GM12878 (cell line): ENCODE data around the gene A4GNT. TPM values are rescaled to one million over a fixed set of nuclear protein-coding genes. Genes with fewer than 3 reads are reported as not detected.
A peak's percentile ranks its signal among the peaks of the same experiment; 100 is the strongest.

Source experiments
- ATAC-seq: fragments of 200-7000 bp; cut with Tn5 transposase; 3 replicates; pipeline ENCODE4 v1.9.1; 2020; ENCODE audit warnings: mild to moderate bottlenecking, moderate library complexity
- BruUV-seq: library from RNA; stranded (reverse); fragments of 400-500 nt; replicated peaks from 2 replicates; lab custom pipeline; 2021; lab: Mats Ljungman, UMichigan
- CTCF ChIA-PET: fragments of 300-600 bp; sonication (Branson Sonifier 250); formaldehyde crosslinking; extraction: SDS; loops from one replicate; lab custom pipeline; 2021; ENCODE audit warnings: inconsistent platforms; lab: Yijun Ruan, JAX
- POLR2A ChIA-PET: fragments of 350-600 bp; formaldehyde crosslinking; extraction: SDS; loops from one replicate; lab custom pipeline; 2021; ENCODE audit warnings: inconsistent platforms; lab: Charles Lee
- RAD21 ChIA-PET: fragments of 300-600 bp; sonication (Branson Sonifier 250); formaldehyde crosslinking; loops from one replicate; lab custom pipeline; 2023; ENCODE audit warnings: antibody characterized with exemption; ENCODE audit not compliant: unreplicated experiment; lab: Charles Lee
- SMC1A ChIA-PET: fragments of 300-600 bp; sonication (Branson Sonifier 250); formaldehyde crosslinking; loops from one replicate; lab custom pipeline; 2023; ENCODE audit not compliant: unreplicated experiment, uncharacterized antibody; lab: Charles Lee
- DNase-seq: peaks from one replicate; pipeline ENCODE4 v3.0.0-alpha.2; 2011; ENCODE audit warnings: low read depth, low spot score
- FAIRE-seq: peaks from 3 replicates; lab custom pipeline; 2011; peaks lifted over from hg19 to GRCh38; lab: Jason Lieb, UNC
- H2AFZ ChIP-seq: 2 replicates; pipeline ENCODE4 v1.6.0; 2011; ENCODE audit warnings: low read depth, low read length, control low read depth; ENCODE audit not compliant: control insufficient read depth
- H3K27ac ChIP-seq: 2 replicates; pipeline ENCODE4 v1.5.1; 2011; ENCODE audit warnings: control low read depth; ENCODE audit not compliant: control insufficient read depth, insufficient read depth
- H3K27me3 ChIP-seq, 2 experiments: replicated peaks in 1 of 2; 2 replicates each; pipeline versions ENCODE4 v1.6.0 to v1.6.1; 2011; ENCODE audit warnings: low read length in 1 of 2; ENCODE audit not compliant: control insufficient read depth in 2 of 2, insufficient read depth in 2 of 2
- H3K36me3 ChIP-seq, 2 experiments: 2 replicates each; pipeline ENCODE4 v1.5.1; 2011; ENCODE audit warnings: low read length in 1 of 2; ENCODE audit not compliant: control insufficient read depth in 2 of 2, insufficient read depth in 2 of 2
- H3K4me1 ChIP-seq: 2 replicates; pipeline ENCODE4 v1.6.1; 2011; ENCODE audit warnings: mild to moderate bottlenecking, low read length, moderate library complexity, mixed read lengths; ENCODE audit not compliant: control insufficient read depth, insufficient read depth
- H3K4me2 ChIP-seq: 2 replicates; pipeline ENCODE4 v1.6.0; 2011; ENCODE audit warnings: control low read depth; ENCODE audit not compliant: control insufficient read depth, insufficient read depth
- H3K4me3 ChIP-seq: fragments of 200-600 bp; sonication (generic); 2 replicates; pipeline ENCODE4 v1.5.1; 2016
- H3K79me2 ChIP-seq: 2 replicates; pipeline ENCODE4 v1.6.0; 2011; ENCODE audit warnings: low read length; ENCODE audit not compliant: control insufficient read depth, insufficient read depth
- H3K9ac ChIP-seq: 2 replicates; pipeline ENCODE4 v1.8.0; 2011; ENCODE audit warnings: low read length, control low read depth, mixed read lengths; ENCODE audit not compliant: control insufficient read depth, insufficient read depth
- H3K9me3 ChIP-seq: replicated peaks from 3 replicates; pipeline ENCODE4 v1.5.1; 2011; ENCODE audit warnings: mild to moderate bottlenecking, low read length; ENCODE audit not compliant: control insufficient read depth, insufficient read depth
- H4K20me1 ChIP-seq: 2 replicates; pipeline ENCODE4 v1.6.0; 2011; ENCODE audit not compliant: control insufficient read depth, insufficient read depth
- BACH1 ChIP-seq: fragments of 450-650 bp; IDR thresholded peaks from 2 replicates; pipeline ENCODE4 v1.6.1; 2017; ENCODE audit warnings: mild to moderate bottlenecking, borderline replicate concordance
- BCL11A ChIP-seq: IDR thresholded peaks from 2 replicates; pipeline ENCODE4 v1.6.1; 2011; ENCODE audit warnings: low read depth, low read length
- MYC ChIP-seq: IDR thresholded peaks from 2 replicates; pipeline ENCODE4 v1.6.1; 2011; ENCODE audit warnings: mild to moderate bottlenecking, low read length, moderate library complexity, inconsistent platforms; ENCODE audit not compliant: insufficient read depth, insufficient replicate concordance, insufficient read length, severe bottlenecking
- NRF1 ChIP-seq: conservative IDR thresholded peaks from 2 replicates; pipeline ENCODE4 v1.6.1; 2011; ENCODE audit warnings: mild to moderate bottlenecking, low read depth, low read length, improper control_type of control experiment
- RB1 ChIP-seq: fragments of 450-650 bp; formaldehyde crosslinking; IDR thresholded peaks from 2 replicates; pipeline ENCODE4 v1.6.1; 2017; ENCODE audit warnings: mild to moderate bottlenecking, borderline replicate concordance
- RUNX3 ChIP-seq: IDR thresholded peaks from 2 replicates; pipeline ENCODE4 v1.6.1; 2012; ENCODE audit warnings: low read length, inconsistent platforms
- WGBS: methylation state at CpG from one replicate; pipeline ENCODE4 v1.1.6; 2016; ENCODE audit warnings: low lambda C conversion rate; ENCODE audit not compliant: insufficient replicate concordance, insufficient coverage; ENCODE audit errors: missing lambda C conversion rate; 5-methylcytosine and 5-hydroxymethylcytosine counted together
- in situ Hi-C: fragments of 300-500 bp; cut with MboI; formaldehyde crosslinking; loops from 9 replicates; pipeline ENCODE4 v1.14.3; 2018; ENCODE audit warnings: mixed read lengths
- intact Hi-C: fragments of 100-400 bp; cut with micrococcal nuclease; formaldehyde crosslinking; loops from one replicate; pipeline ENCODE4 v1.14.2; 2022; ENCODE audit not compliant: unreplicated experiment
- polyA plus RNA-seq, 11 experiments: library from polyadenylated mRNA; depleted of rRNA in 4 of 11; unstranded in 6 of 11; stranded (reverse) in 5 of 11; fragments of >200 nt; fragmentation: Nextera tagmentation in 4 of 11; fragmentation: Illumina TruSeq in 1 of 11; extraction: Ambion mirVana in 4 of 11; extraction: Trizol in 1 of 11; gene quantifications; 1 replicate in 1 of 11; 2 replicates in 10 of 11; pipeline versions ENCODE4 v1.2.1 to v1.2.3, GENCODE V29; 2011 to 2016; ENCODE audit warnings: inconsistent platforms in 2 of 11, missing spikeins in 2 of 11, low read depth in 1 of 11
- total RNA-seq, 4 experiments: library from RNA; depleted of rRNA in 3 of 4; stranded (reverse); fragments of >200 nt in 3 of 4; fragmentation: Illumina TruSeq in 1 of 4; extraction: Trizol in 1 of 4; gene quantifications; 2 replicates each; pipeline versions ENCODE4 v1.2.1 to v1.2.3, GENCODE V29; 2013 to 2021
- TF ChIP-seq, protein P1 (sequence below): IDR thresholded peaks from 2 replicates; pipeline ENCODE4 v1.6.1; 2011; ENCODE audit warnings: low read depth, mild to moderate bottlenecking, low read length, moderate library complexity, borderline replicate concordance; ENCODE audit errors: extremely low read depth
- TF ChIP-seq, protein P2 (sequence below): IDR thresholded peaks from 2 replicates; pipeline ENCODE4 v1.6.1; 2011; ENCODE audit warnings: borderline replicate concordance, low read depth, mild to moderate bottlenecking, moderate library complexity, low read length; ENCODE audit not compliant: insufficient read depth, poor library complexity, severe bottlenecking
- TF ChIP-seq, protein P3 (sequence below): IDR thresholded peaks from 2 replicates; pipeline ENCODE4 v1.6.1; 2012; ENCODE audit warnings: low read depth, low read length, improper control_type of control experiment
- TF ChIP-seq, protein P4 (sequence below): fragments of 450-650 bp; IDR thresholded peaks from 2 replicates; pipeline ENCODE4 v1.6.1; 2017; ENCODE audit warnings: antibody characterized with exemption, mild to moderate bottlenecking, moderate library complexity

Gene A4GNT
- total and polyA plus RNA-seq, 10 of the 15 experiments (the other 5 are each of a cell fraction or from before 2014, with no cell fraction given) = not detected

DNA sequence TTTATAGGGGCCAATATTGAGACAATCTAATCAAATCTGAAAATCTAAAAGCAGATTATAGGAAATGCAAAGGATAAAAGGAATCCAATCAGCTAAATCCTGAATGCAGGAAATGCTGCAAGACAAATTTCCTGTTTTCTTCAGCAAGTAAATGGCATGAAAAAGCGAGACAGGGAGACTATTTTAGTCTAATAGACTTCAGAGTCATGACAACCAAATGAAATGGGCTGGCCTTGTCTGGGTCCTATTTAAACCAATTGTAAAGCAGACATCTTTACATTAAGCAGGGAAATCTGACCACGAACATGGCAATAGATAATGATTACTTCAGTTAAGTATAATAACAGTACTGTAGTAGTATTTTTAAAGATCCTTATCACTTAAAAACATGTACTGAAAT lies 40.4 kb upstream of the A4GNT start:
- no peaks in the 10 kb centered on the region; the same call in none of the 2 replicates for H3K4me1 ChIP-seq
- peaks cover 16% of the 10 kb centered on the region for H3K79me2 ChIP-seq
- no peak overlapping the region for H3K4me3 ChIP-seq
- in situ Hi-C loops (no loop called here), intact Hi-C loops (no loop called here)
- POLR2A ChIA-PET = interaction anchor here (4.1 kb wide), 1 partner anchor 15 kb away, joined by 20 read pairs; the partner anchor contains the start of gene ARMC8
- H3K9me3 ChIP-seq = no peaks in the 10 kb centered on the region
- H3K9ac ChIP-seq = no peak overlapping the region
- CTCF ChIA-PET = interaction anchor here (1.0 to 3.0 kb wide), 4 partner anchors 10 to 15 kb away, joined by 3 to 12 read pairs (median 7); partner anchors contain the start of gene ARMC8
- H3K27me3 ChIP-seq = no peaks in the 10 kb centered on the region
- FAIRE-seq = no peak
- 75% methylated on average over 2 of the region's 2 CpGs for WGBS
- no peaks in the 10 kb centered on the region for H4K20me1 ChIP-seq
- BruUV-seq = no TSS peak
- no peak for TF ChIP-seq BCL11A
- TF ChIP-seq, protein P1, sequence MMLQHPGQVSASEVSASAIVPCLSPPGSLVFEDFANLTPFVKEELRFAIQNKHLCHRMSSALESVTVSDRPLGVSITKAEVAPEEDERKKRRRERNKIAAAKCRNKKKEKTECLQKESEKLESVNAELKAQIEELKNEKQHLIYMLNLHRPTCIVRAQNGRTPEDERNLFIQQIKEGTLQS = no peak
- TF ChIP-seq, protein P2, sequence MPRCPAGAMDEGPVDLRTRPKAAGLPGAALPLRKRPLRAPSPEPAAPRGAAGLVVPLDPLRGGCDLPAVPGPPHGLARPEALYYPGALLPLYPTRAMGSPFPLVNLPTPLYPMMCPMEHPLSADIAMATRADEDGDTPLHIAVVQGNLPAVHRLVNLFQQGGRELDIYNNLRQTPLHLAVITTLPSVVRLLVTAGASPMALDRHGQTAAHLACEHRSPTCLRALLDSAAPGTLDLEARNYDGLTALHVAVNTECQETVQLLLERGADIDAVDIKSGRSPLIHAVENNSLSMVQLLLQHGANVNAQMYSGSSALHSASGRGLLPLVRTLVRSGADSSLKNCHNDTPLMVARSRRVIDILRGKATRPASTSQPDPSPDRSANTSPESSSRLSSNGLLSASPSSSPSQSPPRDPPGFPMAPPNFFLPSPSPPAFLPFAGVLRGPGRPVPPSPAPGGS = no peak
- no peak for TF ChIP-seq RB1
- no peak for TF ChIP-seq NRF1
- TF ChIP-seq, protein P3, sequence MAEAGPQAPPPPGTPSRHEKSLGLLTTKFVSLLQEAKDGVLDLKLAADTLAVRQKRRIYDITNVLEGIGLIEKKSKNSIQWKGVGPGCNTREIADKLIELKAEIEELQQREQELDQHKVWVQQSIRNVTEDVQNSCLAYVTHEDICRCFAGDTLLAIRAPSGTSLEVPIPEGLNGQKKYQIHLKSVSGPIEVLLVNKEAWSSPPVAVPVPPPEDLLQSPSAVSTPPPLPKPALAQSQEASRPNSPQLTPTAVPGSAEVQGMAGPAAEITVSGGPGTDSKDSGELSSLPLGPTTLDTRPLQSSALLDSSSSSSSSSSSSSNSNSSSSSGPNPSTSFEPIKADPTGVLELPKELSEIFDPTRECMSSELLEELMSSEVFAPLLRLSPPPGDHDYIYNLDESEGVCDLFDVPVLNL = no peak
- TF ChIP-seq, protein P4, sequence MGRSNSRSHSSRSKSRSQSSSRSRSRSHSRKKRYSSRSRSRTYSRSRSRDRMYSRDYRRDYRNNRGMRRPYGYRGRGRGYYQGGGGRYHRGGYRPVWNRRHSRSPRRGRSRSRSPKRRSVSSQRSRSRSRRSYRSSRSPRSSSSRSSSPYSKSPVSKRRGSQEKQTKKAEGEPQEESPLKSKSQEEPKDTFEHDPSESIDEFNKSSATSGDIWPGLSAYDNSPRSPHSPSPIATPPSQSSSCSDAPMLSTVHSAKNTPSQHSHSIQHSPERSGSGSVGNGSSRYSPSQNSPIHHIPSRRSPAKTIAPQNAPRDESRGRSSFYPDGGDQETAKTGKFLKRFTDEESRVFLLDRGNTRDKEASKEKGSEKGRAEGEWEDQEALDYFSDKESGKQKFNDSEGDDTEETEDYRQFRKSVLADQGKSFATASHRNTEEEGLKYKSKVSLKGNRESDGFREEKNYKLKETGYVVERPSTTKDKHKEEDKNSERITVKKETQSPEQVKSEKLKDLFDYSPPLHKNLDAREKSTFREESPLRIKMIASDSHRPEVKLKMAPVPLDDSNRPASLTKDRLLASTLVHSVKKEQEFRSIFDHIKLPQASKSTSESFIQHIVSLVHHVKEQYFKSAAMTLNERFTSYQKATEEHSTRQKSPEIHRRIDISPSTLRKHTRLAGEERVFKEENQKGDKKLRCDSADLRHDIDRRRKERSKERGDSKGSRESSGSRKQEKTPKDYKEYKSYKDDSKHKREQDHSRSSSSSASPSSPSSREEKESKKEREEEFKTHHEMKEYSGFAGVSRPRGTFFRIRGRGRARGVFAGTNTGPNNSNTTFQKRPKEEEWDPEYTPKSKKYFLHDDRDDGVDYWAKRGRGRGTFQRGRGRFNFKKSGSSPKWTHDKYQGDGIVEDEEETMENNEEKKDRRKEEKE = no peak
- TF ChIP-seq BACH1 = no peak
- TF ChIP-seq MYC = no peak
- no peak for TF ChIP-seq RUNX3
- TF ChIP-seq, all 136 proteins: peak for 0
- ChIA-PET RAD21 (interaction anchor here (1.1 to 1.4 kb wide), 2 partner anchors 13 to 104 kb away, joined by 3 to 4 read pairs; no protein-coding TSS in a partner anchor), SMC1A (interaction anchor here (0.7 to 4.4 kb wide), 4 partner anchors 15 to 1110 kb away, joined by 3 to 34 read pairs (median 4); partner anchors contain the start of gene ARMC8)
- peak overlapping the region; percentile 54 for H3K4me2 ChIP-seq
- DNase-seq = no peak
- no peak overlapping the region for H3K27ac ChIP-seq
- H3K36me3 ChIP-seq = peaks cover 0 to 13% of the 10 kb centered on the region in 2 experiments; a peak in 2 of 4 replicates
- H2AFZ ChIP-seq = no peak overlapping the region
- no peak for ATAC-seq
